ENCODE measurements around the gene CMTM8.

Gene CMTM8

GRCh38 chr3:32305361-32305876 lies 66.9 kb downstream of the CMTM8 start:
- no peak for DNase-seq (ENCODE audit: low read depth in 1 of 2, low spot score in 1 of 2)

GRCh38 chr3:32306072-32306471 lies 67.6 kb downstream of the CMTM8 start:
- no peak for DNase-seq (ENCODE audit: low read depth in 1 of 2, low spot score in 1 of 2)

- DNase-seq (ENCODE audit: low read depth in 1 of 2, low spot score in 1 of 2), result no peak
Observed at GRCh38 chr3:32307591-32307990, 69.1 kb downstream of the CMTM8 start.

- DNase-seq (ENCODE audit: low read depth in 1 of 2, low spot score in 1 of 2), result no peak
Observed at GRCh38 chr3:32308378-32308777, 69.9 kb downstream of the CMTM8 start.

GRCh38 chr3:32309654-32310242 lies 71.3 kb downstream of the CMTM8 start:
- DNase-seq (ENCODE audit: low read depth in 1 of 2, low spot score in 1 of 2), result no peak

GRCh38 chr3:32310336-32310735 lies 71.9 kb downstream of the CMTM8 start:
- DNase-seq (ENCODE audit: low read depth in 1 of 2, low spot score in 1 of 2), result no peak

GRCh38 chr3:32310918-32311839 lies 72.7 kb downstream of the CMTM8 start:
- no peak for DNase-seq (ENCODE audit: low read depth in 1 of 2, low spot score in 1 of 2)

GRCh38 chr3:32312251-32312650 lies 73.8 kb downstream of the CMTM8 start:
- no peak for DNase-seq (ENCODE audit: low read depth in 1 of 2, low spot score in 1 of 2)

GRCh38 chr3:32313169-32313568 lies 74.7 kb downstream of the CMTM8 start:
- no peak for DNase-seq (ENCODE audit: low read depth in 1 of 2, low spot score in 1 of 2)

- DNase-seq (ENCODE audit: low read depth in 1 of 2, low spot score in 1 of 2), result no peak
Observed at GRCh38 chr3:32313723-32314473, 75.4 kb downstream of the CMTM8 start.

- no peak for DNase-seq (ENCODE audit: low read depth in 1 of 2, low spot score in 1 of 2)
Observed at GRCh38 chr3:32315441-32315840, 77.0 kb downstream of the CMTM8 start.

- DNase-seq (ENCODE audit: low read depth in 1 of 2, low spot score in 1 of 2), result no peak
Observed at GRCh38 chr3:32316319-32316718, 77.8 kb downstream of the CMTM8 start.

- DNase-seq (ENCODE audit: low read depth in 1 of 2, low spot score in 1 of 2), result no peak
Observed at GRCh38 chr3:32316976-32317375, 78.5 kb downstream of the CMTM8 start.

GRCh38 chr3:32319607-32320006 lies 81.1 kb downstream of the CMTM8 start:
- DNase-seq (ENCODE audit: low read depth in 1 of 2, low spot score in 1 of 2), result no peak

- no peak for DNase-seq (ENCODE audit: low read depth in 1 of 2, low spot score in 1 of 2)
Observed at GRCh38 chr3:32320080-32320479, 81.6 kb downstream of the CMTM8 start.

- no peak for DNase-seq (ENCODE audit: low read depth in 1 of 2, low spot score in 1 of 2)
Observed at GRCh38 chr3:32321095-32321790, 82.8 kb downstream of the CMTM8 start.

GRCh38 chr3:32322311-32322710 lies 83.8 kb downstream of the CMTM8 start:
- no peak for DNase-seq (ENCODE audit: low read depth in 1 of 2, low spot score in 1 of 2)

- no peak for DNase-seq (ENCODE audit: low read depth in 1 of 2, low spot score in 1 of 2)
Observed at GRCh38 chr3:32323604-32324003, 85.1 kb downstream of the CMTM8 start.

GRCh38 chr3:32325201-32325600 lies 86.7 kb downstream of the CMTM8 start:
- no peak for DNase-seq (ENCODE audit: low read depth in 1 of 2, low spot score in 1 of 2)

- DNase-seq (ENCODE audit: low read depth in 1 of 2, low spot score in 1 of 2), result no peak
Observed at GRCh38 chr3:32325927-32326326, 87.4 kb downstream of the CMTM8 start.

GRCh38 chr3:32326795-32327194 lies 88.3 kb downstream of the CMTM8 start:
- no peak for DNase-seq (ENCODE audit: low read depth in 1 of 2, low spot score in 1 of 2)

Data from stimulated activated CD4-positive, alpha-beta T cell treated with anti-CD3 and anti-CD28 coated beads, Interleukin-15, amount 100 ng/mL, for 1 hour (primary cell).